ENCODE measurements around the gene WHRN.

The WHRN gene

DNA sequence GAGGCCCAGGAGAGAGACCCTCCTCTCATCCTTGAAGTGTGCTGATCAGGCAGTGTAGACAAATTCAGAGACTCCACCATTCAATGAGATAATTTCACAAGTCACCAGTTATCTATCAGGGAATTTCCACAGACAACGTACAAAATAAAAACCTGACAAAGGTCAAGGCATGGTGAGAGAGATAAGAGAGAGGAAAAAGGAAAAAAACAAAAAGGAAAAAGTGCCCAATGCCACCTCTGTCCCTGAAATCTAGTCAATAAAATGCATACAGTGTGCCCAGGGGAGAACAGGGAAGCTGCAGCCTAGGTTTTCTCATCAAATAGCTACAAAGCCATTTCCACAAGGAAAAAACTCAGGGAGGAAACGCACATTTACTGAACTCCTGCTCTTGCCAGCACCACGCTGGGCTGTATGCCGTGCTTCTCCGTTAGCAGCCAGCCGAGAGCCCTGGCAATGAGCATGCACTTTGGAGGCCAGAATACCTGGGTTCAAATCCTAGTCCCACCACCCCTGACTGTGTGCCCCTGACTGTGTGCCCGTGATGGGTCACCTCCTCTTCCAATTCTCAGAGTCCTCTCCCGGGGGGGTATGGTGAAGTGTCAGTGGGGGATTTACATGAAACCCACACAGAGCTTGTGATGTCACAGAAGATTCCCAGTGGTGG is 11.6 kb downstream of the WHRN start:
- Histone ChIP-seq H3K36me3 (ENCODE audit: low read length) (no peaks in the 10 kb centered on the region), H3K9ac (ENCODE audit: low read length) (no peak overlapping the region), H3K9me2 (replicated peaks; ENCODE audit: insufficient read depth, low read length) (no peaks in the 10 kb centered on the region), H3K9me3 (ENCODE audit: insufficient read depth, low read length) (no peaks in the 10 kb centered on the region), H2AFZ (ENCODE audit: low read depth, low read length, severe bottlenecking) (no peak overlapping the region), H3K27me3 (ENCODE audit: low read length) (no peaks in the 10 kb centered on the region), H3K27ac (ENCODE audit: low read depth, low read length) (no peak overlapping the region), H4K20me1 (ENCODE audit: low read depth, low read length) (no peaks in the 10 kb centered on the region), H3F3A (ENCODE audit: insufficient read depth) (no peaks in the 10 kb centered on the region), H3K4me3 (ENCODE audit: insufficient read depth, low read length, poor library complexity, severe bottlenecking) (no peak overlapping the region), H3K4me2 (ENCODE audit: low read depth, low read length, poor library complexity, severe bottlenecking) (no peak overlapping the region), H3K79me2 (ENCODE audit: insufficient read depth, low read length) (no peaks in the 10 kb centered on the region)
- TF ChIP-seq EZH2phosphoT487 (conservative IDR thresholded peaks at IDR 0.05; ENCODE audit: low read length), result no peak
- TF ChIP-seq, protein P1, sequence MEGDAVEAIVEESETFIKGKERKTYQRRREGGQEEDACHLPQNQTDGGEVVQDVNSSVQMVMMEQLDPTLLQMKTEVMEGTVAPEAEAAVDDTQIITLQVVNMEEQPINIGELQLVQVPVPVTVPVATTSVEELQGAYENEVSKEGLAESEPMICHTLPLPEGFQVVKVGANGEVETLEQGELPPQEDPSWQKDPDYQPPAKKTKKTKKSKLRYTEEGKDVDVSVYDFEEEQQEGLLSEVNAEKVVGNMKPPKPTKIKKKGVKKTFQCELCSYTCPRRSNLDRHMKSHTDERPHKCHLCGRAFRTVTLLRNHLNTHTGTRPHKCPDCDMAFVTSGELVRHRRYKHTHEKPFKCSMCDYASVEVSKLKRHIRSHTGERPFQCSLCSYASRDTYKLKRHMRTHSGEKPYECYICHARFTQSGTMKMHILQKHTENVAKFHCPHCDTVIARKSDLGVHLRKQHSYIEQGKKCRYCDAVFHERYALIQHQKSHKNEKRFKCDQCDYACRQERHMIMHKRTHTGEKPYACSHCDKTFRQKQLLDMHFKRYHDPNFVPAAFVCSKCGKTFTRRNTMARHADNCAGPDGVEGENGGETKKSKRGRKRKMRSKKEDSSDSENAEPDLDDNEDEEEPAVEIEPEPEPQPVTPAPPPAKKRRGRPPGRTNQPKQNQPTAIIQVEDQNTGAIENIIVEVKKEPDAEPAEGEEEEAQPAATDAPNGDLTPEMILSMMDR (IDR thresholded peaks at IDR 0.05; ENCODE audit: insufficient read depth, low read length, poor library complexity, severe bottlenecking), result no peak

DNA sequence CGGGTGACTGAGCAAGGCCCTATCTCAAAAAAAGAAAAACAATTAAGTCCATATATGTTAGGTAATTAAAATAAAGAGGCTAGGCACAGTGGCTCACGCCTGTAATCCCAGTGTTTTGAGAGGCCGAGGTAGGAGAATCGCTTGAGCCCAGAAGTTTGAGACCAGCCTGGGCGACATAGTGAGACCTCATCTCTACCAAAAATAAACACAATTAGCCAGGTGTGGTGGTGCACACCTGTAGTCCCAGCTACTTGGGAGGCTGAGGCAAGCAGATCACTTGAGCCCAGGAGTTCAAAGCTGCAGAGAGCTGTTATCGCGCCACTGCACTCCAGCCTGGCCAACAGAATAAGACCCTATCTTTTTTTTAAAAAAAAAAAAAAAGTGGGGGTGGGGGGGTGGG is 12.3 kb downstream of the WHRN start:
- Histone ChIP-seq H3F3A (ENCODE audit: insufficient read depth) (no peaks in the 10 kb centered on the region), H3K9ac (ENCODE audit: low read length) (no peak overlapping the region), H2AFZ (ENCODE audit: low read depth, low read length, severe bottlenecking) (no peak overlapping the region), H3K79me2 (ENCODE audit: insufficient read depth, low read length) (no peaks in the 10 kb centered on the region), H3K27ac (ENCODE audit: low read depth, low read length) (no peak overlapping the region), H3K36me3 (ENCODE audit: low read length) (no peaks in the 10 kb centered on the region), H3K4me2 (ENCODE audit: low read depth, low read length, poor library complexity, severe bottlenecking) (no peak overlapping the region), H4K20me1 (ENCODE audit: low read depth, low read length) (no peaks in the 10 kb centered on the region), H3K9me2 (replicated peaks; ENCODE audit: insufficient read depth, low read length) (no peaks in the 10 kb centered on the region), H3K4me3 (ENCODE audit: insufficient read depth, low read length, poor library complexity, severe bottlenecking) (no peak overlapping the region), H3K9me3 (ENCODE audit: insufficient read depth, low read length) (no peaks in the 10 kb centered on the region), H3K27me3 (ENCODE audit: low read length) (no peaks in the 10 kb centered on the region)
- no peak for TF ChIP-seq EZH2phosphoT487 (conservative IDR thresholded peaks at IDR 0.05; ENCODE audit: low read length)
- TF ChIP-seq, protein P1 (IDR thresholded peaks at IDR 0.05; ENCODE audit: insufficient read depth, low read length, poor library complexity, severe bottlenecking), result no peak

DNA sequence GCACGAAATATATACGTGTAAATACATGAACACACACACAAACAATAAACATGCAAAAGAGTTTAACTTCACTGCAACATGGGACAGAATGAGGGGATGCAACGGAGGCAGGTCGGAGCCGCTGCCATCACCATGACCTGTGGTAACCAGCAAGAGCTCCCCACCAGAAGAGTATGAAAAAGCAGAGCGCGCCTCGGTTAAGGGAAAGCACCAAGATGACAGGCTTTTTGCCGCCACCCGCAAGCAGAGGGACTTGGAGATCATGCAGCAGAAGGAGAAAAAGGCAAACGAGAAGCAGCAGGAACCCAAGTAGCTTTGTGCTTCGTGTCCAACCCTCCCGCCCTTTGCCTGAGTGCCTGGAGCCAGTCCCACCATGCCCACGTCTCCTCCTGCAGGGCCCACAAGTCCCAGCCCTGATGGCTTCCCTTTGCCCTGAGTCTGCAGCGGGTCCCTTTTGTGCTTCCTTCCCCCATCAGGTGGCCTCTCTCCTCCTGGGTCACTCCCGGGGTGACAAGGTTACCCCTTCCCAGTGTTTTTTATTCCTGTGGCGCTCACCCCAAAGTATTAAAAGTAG is 13.8 kb downstream of the WHRN start:
- Histone ChIP-seq H3K27ac (ENCODE audit: low read depth, low read length) (no peak overlapping the region), H2AFZ (ENCODE audit: low read depth, low read length, severe bottlenecking) (no peak overlapping the region), H3K9me3 (ENCODE audit: insufficient read depth, low read length) (no peaks in the 10 kb centered on the region), H3K9me2 (replicated peaks; ENCODE audit: insufficient read depth, low read length) (no peaks in the 10 kb centered on the region), H3K36me3 (ENCODE audit: low read length) (no peaks in the 10 kb centered on the region), H3K79me2 (ENCODE audit: insufficient read depth, low read length) (no peaks in the 10 kb centered on the region), H3K4me3 (ENCODE audit: insufficient read depth, low read length, poor library complexity, severe bottlenecking) (no peak overlapping the region), H3K9ac (ENCODE audit: low read length) (no peak overlapping the region), H3F3A (ENCODE audit: insufficient read depth) (no peaks in the 10 kb centered on the region), H3K4me2 (ENCODE audit: low read depth, low read length, poor library complexity, severe bottlenecking) (no peak overlapping the region), H3K27me3 (ENCODE audit: low read length) (no peaks in the 10 kb centered on the region), H4K20me1 (ENCODE audit: low read depth, low read length) (no peaks in the 10 kb centered on the region)
- no peak for TF ChIP-seq EZH2phosphoT487 (conservative IDR thresholded peaks at IDR 0.05; ENCODE audit: low read length)
- TF ChIP-seq, protein P1 (IDR thresholded peaks at IDR 0.05; ENCODE audit: insufficient read depth, low read length, poor library complexity, severe bottlenecking), result no peak
